ENCODE results near the gene ARHGEF6.

ARHGEF6 gene

DNA sequence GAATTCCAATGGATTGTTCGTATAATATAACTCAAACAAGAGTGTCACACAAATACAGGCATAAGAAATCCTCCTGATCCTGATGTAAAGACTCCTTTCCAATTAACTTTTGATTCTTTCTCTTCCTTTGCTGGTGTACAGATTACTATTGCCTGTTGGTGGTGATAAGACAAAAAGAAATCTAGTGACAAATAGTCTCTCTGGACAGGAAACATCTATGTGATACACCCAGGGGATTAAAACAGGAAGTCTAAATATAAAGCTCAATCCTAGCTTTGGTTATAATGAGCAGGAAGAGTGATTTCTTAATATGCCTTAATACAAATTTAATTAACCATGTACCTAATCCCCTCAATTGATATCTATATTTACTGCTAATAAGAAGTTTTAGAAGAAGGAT is 45.1 kb downstream of the ARHGEF6 start:
- no peaks in the 10 kb centered on the region for H3K36me3 ChIP-seq (ENCODE audit: low read depth)
- no peaks in the 10 kb centered on the region for H3K27me3 ChIP-seq (ENCODE audit: insufficient read depth, poor library complexity, severe bottlenecking)
- ATAC-seq (ENCODE audit: low read depth) (no peak), DNase-seq (ENCODE audit: low spot score) (no peak)
- TF ChIP-seq, protein P1, sequence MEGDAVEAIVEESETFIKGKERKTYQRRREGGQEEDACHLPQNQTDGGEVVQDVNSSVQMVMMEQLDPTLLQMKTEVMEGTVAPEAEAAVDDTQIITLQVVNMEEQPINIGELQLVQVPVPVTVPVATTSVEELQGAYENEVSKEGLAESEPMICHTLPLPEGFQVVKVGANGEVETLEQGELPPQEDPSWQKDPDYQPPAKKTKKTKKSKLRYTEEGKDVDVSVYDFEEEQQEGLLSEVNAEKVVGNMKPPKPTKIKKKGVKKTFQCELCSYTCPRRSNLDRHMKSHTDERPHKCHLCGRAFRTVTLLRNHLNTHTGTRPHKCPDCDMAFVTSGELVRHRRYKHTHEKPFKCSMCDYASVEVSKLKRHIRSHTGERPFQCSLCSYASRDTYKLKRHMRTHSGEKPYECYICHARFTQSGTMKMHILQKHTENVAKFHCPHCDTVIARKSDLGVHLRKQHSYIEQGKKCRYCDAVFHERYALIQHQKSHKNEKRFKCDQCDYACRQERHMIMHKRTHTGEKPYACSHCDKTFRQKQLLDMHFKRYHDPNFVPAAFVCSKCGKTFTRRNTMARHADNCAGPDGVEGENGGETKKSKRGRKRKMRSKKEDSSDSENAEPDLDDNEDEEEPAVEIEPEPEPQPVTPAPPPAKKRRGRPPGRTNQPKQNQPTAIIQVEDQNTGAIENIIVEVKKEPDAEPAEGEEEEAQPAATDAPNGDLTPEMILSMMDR (IDR thresholded peaks at IDR 0.05; ENCODE audit: poor library complexity, severe bottlenecking) = no peak
- no peaks in the 10 kb centered on the region for H3K4me1 ChIP-seq (ENCODE audit: insufficient read depth, poor library complexity, severe bottlenecking)
- H3K27ac ChIP-seq (ENCODE audit: poor library complexity, severe bottlenecking) = no peak overlapping the region
- H3K9me3 ChIP-seq (ENCODE audit: severe bottlenecking) = no peaks in the 10 kb centered on the region
- no peak overlapping the region for H3K4me3 ChIP-seq (ENCODE audit: severe bottlenecking)

DNA sequence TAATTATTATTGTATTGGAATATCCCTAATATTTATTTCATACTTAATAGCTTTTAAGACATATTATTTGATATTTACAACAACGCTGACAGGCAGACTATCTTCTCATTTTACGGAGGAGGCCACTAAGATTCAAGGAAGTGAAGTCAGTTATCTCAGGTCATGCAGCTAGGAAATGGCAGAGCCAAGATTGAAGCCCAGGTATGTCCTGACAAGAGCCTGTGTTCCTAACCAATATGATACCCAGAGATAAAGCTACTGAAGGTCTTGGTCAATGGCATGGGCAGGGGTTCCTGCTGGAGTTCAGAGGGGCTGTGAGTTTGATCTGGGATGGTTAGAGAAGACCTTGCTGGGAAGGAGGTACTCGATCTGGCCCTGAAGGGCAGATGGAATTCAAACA is 47.1 kb downstream of the ARHGEF6 start:
- no peaks in the 10 kb centered on the region for H3K9me3 ChIP-seq (ENCODE audit: severe bottlenecking)
- TF ChIP-seq, protein P1 (IDR thresholded peaks at IDR 0.05; ENCODE audit: poor library complexity, severe bottlenecking) = no peak
- H3K27ac ChIP-seq (ENCODE audit: poor library complexity, severe bottlenecking) = no peak overlapping the region
- no peak overlapping the region for H3K4me3 ChIP-seq (ENCODE audit: severe bottlenecking)
- DNase-seq (ENCODE audit: low spot score) = no peak
- H3K4me1 ChIP-seq (ENCODE audit: insufficient read depth, poor library complexity, severe bottlenecking) = no peaks in the 10 kb centered on the region
- H3K36me3 ChIP-seq (ENCODE audit: low read depth) = no peaks in the 10 kb centered on the region
- no peaks in the 10 kb centered on the region for H3K27me3 ChIP-seq (ENCODE audit: insufficient read depth, poor library complexity, severe bottlenecking)
- no peak for ATAC-seq (ENCODE audit: low read depth)

DNA sequence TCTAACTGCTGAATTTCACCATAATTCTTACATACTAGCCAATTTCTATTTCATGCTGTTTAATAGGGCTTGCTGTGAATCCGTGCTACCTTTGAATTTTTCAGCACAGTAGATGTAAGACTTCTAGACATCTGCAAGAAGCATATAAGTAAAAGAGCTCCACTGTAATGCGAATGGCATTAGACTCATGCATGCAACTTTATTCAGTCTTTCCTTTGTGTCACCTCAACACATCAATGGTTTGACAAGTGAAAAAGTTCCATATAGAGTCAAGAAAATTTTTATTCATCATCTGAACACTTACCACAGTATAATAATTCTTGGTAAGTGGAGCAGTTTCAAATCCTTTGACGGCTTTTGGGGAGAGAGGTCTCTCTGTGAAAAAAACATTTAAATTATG is 48.9 kb downstream of the ARHGEF6 start:
- no peaks in the 10 kb centered on the region for H3K27me3 ChIP-seq (ENCODE audit: insufficient read depth, poor library complexity, severe bottlenecking)
- no peaks in the 10 kb centered on the region for H3K36me3 ChIP-seq (ENCODE audit: low read depth)
- no peak overlapping the region for H3K4me3 ChIP-seq (ENCODE audit: severe bottlenecking)
- no peaks in the 10 kb centered on the region for H3K4me1 ChIP-seq (ENCODE audit: insufficient read depth, poor library complexity, severe bottlenecking)
- DNase-seq (ENCODE audit: low spot score) (no peak), ATAC-seq (ENCODE audit: low read depth) (no peak)
- TF ChIP-seq, protein P1 (IDR thresholded peaks at IDR 0.05; ENCODE audit: poor library complexity, severe bottlenecking) = no peak
- H3K27ac ChIP-seq (ENCODE audit: poor library complexity, severe bottlenecking) = no peak overlapping the region
- no peaks in the 10 kb centered on the region for H3K9me3 ChIP-seq (ENCODE audit: severe bottlenecking)

DNA sequence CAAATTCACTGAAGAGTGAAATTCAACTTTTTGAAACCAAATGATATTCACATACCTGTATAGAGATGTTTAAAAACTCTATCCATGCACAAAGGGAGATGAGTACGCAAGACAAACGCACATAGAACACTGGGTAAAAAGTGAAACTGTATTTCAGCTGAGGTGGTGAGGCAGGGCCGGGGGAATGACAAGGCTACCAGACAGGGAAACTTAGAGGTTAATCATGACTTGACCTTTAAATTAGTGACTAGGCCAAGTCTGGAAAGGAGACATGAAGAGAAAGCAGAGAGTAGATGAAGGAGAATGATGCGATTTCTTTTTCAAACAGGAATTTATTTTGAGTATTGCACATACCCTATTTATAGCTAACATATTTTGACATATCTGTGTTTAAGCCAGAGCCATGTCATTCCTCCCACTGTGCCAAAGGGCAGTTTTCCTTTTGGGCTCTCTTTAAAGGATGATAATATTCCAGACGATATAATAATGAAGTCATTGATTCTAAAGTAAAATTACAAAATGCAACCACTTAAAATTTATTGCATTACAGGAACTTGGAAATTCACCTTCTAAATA is 49.4 kb downstream of the ARHGEF6 start:
- Histone ChIP-seq H3K36me3 (ENCODE audit: low read depth) (no peaks in the 10 kb centered on the region), H3K4me3 (ENCODE audit: severe bottlenecking) (no peak overlapping the region), H3K4me1 (ENCODE audit: insufficient read depth, poor library complexity, severe bottlenecking) (no peaks in the 10 kb centered on the region), H3K27ac (ENCODE audit: poor library complexity, severe bottlenecking) (no peak overlapping the region), H3K9me3 (ENCODE audit: severe bottlenecking) (no peaks in the 10 kb centered on the region), H3K27me3 (ENCODE audit: insufficient read depth, poor library complexity, severe bottlenecking) (no peaks in the 10 kb centered on the region)
- ATAC-seq (ENCODE audit: low read depth) = no peak
- TF ChIP-seq, protein P1 (IDR thresholded peaks at IDR 0.05; ENCODE audit: poor library complexity, severe bottlenecking) = no peak
- no peak for DNase-seq (ENCODE audit: low spot score)

DNA sequence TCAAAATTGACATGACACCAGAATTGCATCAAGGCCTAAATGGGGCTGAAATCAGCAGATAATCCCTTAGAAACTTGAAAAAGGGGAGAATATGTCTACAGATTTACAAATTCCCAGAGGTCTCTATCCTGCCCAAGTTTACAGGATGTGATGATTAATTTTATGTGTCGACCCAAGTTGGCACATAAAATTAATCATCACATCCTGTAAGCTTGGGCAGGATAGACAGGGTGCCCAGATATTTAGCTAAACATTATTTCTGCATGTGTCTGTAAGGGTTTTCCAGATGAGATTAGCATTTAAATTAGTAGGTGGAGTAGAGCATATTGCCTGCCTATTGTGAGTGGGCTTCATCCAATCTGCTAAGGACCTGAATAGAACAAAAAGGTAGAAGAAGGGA is 52.3 kb downstream of the ARHGEF6 start:
- H3K36me3 ChIP-seq (ENCODE audit: low read depth) = no peaks in the 10 kb centered on the region
- DNase-seq (ENCODE audit: low spot score) (no peak), ATAC-seq (ENCODE audit: low read depth) (no peak)
- no peak overlapping the region for H3K4me3 ChIP-seq (ENCODE audit: severe bottlenecking)
- H3K27ac ChIP-seq (ENCODE audit: poor library complexity, severe bottlenecking) = no peak overlapping the region
- H3K4me1 ChIP-seq (ENCODE audit: insufficient read depth, poor library complexity, severe bottlenecking) = no peaks in the 10 kb centered on the region
- TF ChIP-seq, protein P1 (IDR thresholded peaks at IDR 0.05; ENCODE audit: poor library complexity, severe bottlenecking) = no peak
- H3K27me3 ChIP-seq (ENCODE audit: insufficient read depth, poor library complexity, severe bottlenecking) = no peaks in the 10 kb centered on the region
- no peaks in the 10 kb centered on the region for H3K9me3 ChIP-seq (ENCODE audit: severe bottlenecking)
